Lung (tissue), 12 donors: Measurements from ENCODE around the gene IFIT3. TPM values are rescaled to one million over a fixed set of nuclear protein-coding genes. Genes with fewer than 3 reads are reported as not detected.
"Not testable (repeated sequence)": the region's sequence is repeated elsewhere in the genome, so short reads cannot be mapped to it uniquely, and the experiment has no call there.

Source experiments
- ATAC-seq: fragments of 200-7000 bp; cut with Tn5 transposase; one replicate; pipeline ENCODE4 v1.9.1; 2020; ENCODE audit warnings: moderate number of reproducible peaks; ENCODE audit not compliant: insufficient read depth, low FRiP score
- DNase-seq, 3 donors: peaks; one replicate each; pipeline ENCODE4 v3.0.0-alpha.2; 2013 to 2017
- H3K27ac ChIP-seq, 2 donors: one replicate each; pipeline ENCODE4 v1.5.1; 2013; ENCODE audit warnings: mild to moderate bottlenecking in 2 of 2, moderate library complexity in 2 of 2, control low read depth in 1 of 2, inconsistent platforms in 1 of 2, low read depth in 1 of 2, low read length in 1 of 2
- H3K27me3 ChIP-seq, 3 donors: one replicate each; pipeline ENCODE4 v1.5.1; 2013; ENCODE audit warnings: low read length in 2 of 3; ENCODE audit not compliant: control insufficient read depth in 3 of 3, insufficient read depth in 3 of 3
- H3K36me3 ChIP-seq, 4 donors: one replicate each; pipeline ENCODE4 v1.5.1; 2013; ENCODE audit warnings: low read length in 4 of 4, mild to moderate bottlenecking in 1 of 4, moderate library complexity in 1 of 4; ENCODE audit not compliant: control insufficient read depth in 4 of 4, insufficient read depth in 4 of 4
- H3K4me1 ChIP-seq, 5 donors: one replicate each; pipeline ENCODE4 v1.5.1; 2013; ENCODE audit warnings: low read length in 5 of 5, mild to moderate bottlenecking in 2 of 5, moderate library complexity in 1 of 5; ENCODE audit not compliant: control insufficient read depth in 5 of 5, insufficient read depth in 5 of 5
- H3K4me3 ChIP-seq: one replicate; pipeline ENCODE4 v1.5.1; 2013; ENCODE audit warnings: mild to moderate bottlenecking, control low read depth, moderate library complexity
- H3K9ac ChIP-seq, 2 donors: one replicate each; pipeline ENCODE4 v1.5.1; 2013; ENCODE audit warnings: low read length in 2 of 2, control low read depth in 1 of 2; ENCODE audit not compliant: insufficient read depth in 1 of 2
- H3K9me3 ChIP-seq, 4 donors: one replicate each; pipeline ENCODE4 v1.5.1; 2013; ENCODE audit warnings: low read length in 3 of 4, mild to moderate bottlenecking in 1 of 4, moderate library complexity in 1 of 4; ENCODE audit not compliant: control insufficient read depth in 4 of 4, insufficient read depth in 3 of 4
- WGBS, 2 donors: extraction: QIAGEN DNeasy Blood & Tissue Kit; methylation state at CpG; one replicate each; pipeline ENCODE4 v1.1.7; 2013; 5-methylcytosine and 5-hydroxymethylcytosine counted together
- polyA plus RNA-seq, 2 donors: library from polyadenylated mRNA; stranded (reverse); fragments of 200-250 nt; gene quantifications; one replicate each; pipeline ENCODE4 v1.2.1, GENCODE V29; 2013
- total RNA-seq, 2 donors: library from RNA; depleted of rRNA in 1 of 2; stranded (reverse); fragments of >200 nt in 1 of 2; gene quantifications; one replicate each; pipeline ENCODE4 v1.2.1, GENCODE V29; 2014 to 2021
- TF ChIP-seq, protein P1 (sequence below): IDR thresholded peaks from 2 replicates; pipeline ENCODE4 v1.5.1; 2012; ENCODE audit warnings: mild to moderate bottlenecking; ENCODE audit errors: control extremely low read depth, extremely low read depth
- donor health status: control.
- donor health status: control.
- donor health status: Bipolar disorder and iron deficiency.
- donor health status: healthy.
- donor health status: DM: yes; HTN: yes; CAD: no.

The IFIT3 gene
- total and polyA plus RNA-seq, 4 donors = 12.6 to 47.7 (median 22.3) TPM

DNA sequence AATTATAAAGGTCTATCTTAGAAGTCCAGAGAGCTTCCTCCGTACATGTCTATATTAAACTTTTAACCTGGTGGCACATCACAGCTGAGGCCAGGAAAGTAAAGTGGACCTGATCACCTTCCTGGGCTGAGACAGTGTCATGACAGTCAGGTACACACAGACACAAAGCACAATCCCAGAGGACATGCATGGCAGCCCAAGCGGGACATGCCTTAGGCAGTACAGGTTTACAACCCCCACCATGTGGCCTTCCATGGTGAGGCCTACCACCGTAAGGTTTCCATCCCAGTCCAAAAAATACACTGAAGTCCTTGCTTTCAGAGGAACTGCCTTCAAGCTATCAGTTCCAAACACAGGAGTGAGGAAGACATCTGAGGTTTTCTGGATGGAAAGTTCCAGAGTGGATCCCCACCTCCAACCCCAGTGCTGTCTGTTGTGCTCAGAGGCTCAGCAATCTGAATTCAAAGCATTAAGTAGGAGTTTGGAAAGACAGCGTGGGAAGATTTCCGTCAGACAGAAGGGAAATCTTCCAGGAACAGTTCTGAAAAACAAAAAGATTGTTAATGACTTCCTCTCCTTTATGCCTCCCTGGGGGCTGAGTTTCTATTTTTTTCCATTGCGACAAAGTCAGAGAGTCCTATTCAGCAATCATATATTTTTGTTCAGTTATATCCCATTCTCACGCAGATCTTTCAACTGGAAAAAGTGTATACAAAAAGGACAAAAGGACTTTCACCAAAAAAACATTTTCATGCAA, 20.1 kb downstream of the IFIT3 start:
- TF ChIP-seq, protein P1, sequence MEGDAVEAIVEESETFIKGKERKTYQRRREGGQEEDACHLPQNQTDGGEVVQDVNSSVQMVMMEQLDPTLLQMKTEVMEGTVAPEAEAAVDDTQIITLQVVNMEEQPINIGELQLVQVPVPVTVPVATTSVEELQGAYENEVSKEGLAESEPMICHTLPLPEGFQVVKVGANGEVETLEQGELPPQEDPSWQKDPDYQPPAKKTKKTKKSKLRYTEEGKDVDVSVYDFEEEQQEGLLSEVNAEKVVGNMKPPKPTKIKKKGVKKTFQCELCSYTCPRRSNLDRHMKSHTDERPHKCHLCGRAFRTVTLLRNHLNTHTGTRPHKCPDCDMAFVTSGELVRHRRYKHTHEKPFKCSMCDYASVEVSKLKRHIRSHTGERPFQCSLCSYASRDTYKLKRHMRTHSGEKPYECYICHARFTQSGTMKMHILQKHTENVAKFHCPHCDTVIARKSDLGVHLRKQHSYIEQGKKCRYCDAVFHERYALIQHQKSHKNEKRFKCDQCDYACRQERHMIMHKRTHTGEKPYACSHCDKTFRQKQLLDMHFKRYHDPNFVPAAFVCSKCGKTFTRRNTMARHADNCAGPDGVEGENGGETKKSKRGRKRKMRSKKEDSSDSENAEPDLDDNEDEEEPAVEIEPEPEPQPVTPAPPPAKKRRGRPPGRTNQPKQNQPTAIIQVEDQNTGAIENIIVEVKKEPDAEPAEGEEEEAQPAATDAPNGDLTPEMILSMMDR = no peak
- Histone ChIP-seq H3K36me3 (no peaks in the 10 kb centered on the region), H3K9me3 (no peaks in the 10 kb centered on the region), H3K27ac (peak overlapping the region; percentile 23 to 52), H3K4me1 (peaks cover 8 to 55% (median 32%) of the 10 kb centered on the region in 5 donors), H3K4me3 (no peak overlapping the region), H3K27me3 (no peaks in the 10 kb centered on the region), H3K9ac (peak overlapping the region in 1 of 2 donors; percentile 3)
- DNase-seq (peak in 1 of 3 donors; percentile 67), ATAC-seq (no peak)
- 67 to 74% methylated on average over 7 of the region's 7 CpGs for WGBS, 2 donors

DNA sequence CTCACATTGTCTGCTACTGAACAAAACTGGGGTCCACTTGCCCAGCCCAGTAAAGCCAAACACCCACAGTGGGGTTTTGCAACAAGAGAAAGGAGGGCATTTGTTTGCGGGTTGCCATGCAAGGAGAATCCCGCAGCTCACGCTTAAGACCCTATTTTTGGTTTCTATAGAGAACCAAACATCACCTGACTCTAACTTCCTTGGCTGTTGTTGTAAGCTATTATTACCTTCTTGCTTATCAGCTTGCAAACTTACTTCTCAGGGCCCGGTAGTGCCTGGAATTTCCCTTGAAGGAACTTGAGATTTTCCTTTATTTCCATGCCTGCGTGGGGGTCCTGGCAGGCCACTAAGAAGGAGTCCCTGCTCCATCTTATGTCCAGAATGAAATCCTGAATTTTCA, 20.7 kb downstream of the IFIT3 start:
- DNase-seq = no peak
- no peaks in the 10 kb centered on the region for H3K36me3 ChIP-seq
- no peak overlapping the region for H3K9ac ChIP-seq
- 58% methylated on average over 5 of the region's 5 CpGs for WGBS, 2 donors
- no peaks in the 10 kb centered on the region for H3K27me3 ChIP-seq
- no peak for ATAC-seq
- no peaks in the 10 kb centered on the region for H3K9me3 ChIP-seq
- TF ChIP-seq, protein P1 = no peak
- no peak overlapping the region for H3K4me3 ChIP-seq
- peaks cover 7 to 55% (median 32%) of the 10 kb centered on the region in 5 donors for H3K4me1 ChIP-seq
- peak overlapping the region in 1 of 2 donors; percentile 23 for H3K27ac ChIP-seq

DNA sequence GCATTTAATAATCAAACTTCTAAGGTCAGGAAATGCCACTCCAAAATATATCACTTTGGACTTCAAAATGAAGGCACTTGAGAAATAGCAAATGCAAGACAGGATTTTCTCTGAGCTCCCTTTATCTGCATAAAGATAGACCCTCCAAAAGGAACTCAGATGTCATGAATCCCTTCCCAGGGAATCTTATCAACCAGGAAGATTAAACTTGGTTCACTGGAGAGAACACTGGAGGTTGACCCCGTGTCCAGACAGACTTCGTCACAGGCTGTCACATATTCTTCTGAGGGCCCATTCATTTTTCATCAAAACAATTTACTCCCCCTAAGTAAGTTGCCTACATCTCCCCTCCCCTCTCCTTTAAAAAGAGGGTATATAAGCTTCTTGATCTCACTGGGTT, 21.2 kb downstream of the IFIT3 start:
- ATAC-seq = no peak
- no peaks in the 10 kb centered on the region for H3K27me3 ChIP-seq
- H3K36me3 ChIP-seq = peaks cover 0 to 2% (median 0%) of the 10 kb centered on the region in 4 donors
- no peaks in the 10 kb centered on the region for H3K9me3 ChIP-seq
- peaks cover 6 to 55% (median 32%) of the 10 kb centered on the region in 5 donors for H3K4me1 ChIP-seq
- WGBS, 2 donors = 84 to 89% methylated on average over 2 of the region's 2 CpGs
- H3K9ac ChIP-seq = no peak overlapping the region
- H3K4me3 ChIP-seq = no peak overlapping the region
- TF ChIP-seq, protein P1 = no peak
- H3K27ac ChIP-seq = no peak overlapping the region
- no peak for DNase-seq

DNA sequence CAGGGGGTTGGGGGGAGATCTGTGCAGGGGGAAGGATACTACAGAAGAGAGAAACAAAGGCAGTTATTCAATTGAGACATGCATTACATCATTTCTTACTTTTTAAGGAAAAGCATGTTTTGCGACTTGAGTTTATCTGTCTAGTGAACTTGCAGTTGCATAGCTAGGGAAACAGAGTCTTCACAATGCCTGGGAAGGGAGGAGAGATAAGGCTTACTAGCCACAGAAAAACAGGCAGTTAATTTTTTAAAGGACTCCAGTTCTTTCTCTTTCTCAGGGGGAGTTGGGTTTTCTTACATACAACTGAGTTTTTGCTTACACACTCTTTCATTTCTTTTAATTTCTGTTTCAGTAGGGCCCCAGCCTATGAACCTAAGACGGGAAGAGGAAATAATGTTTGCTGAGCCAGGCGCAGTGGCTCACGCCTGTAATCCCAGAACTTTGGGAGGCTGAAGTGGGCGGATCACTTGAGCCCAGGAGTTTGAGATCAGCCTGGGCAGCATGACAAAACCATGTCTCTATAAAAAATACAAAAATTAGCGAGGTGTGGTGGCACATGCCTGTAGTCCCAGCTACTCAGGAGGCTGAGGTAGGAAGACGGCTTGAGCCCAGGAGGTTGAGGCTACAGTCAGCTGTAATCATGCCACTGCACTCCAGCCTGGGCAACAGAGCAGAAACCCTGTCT, 23.0 kb downstream of the IFIT3 start:
- 18 to 33% methylated on average over 7 of the region's 7 CpGs for WGBS, 2 donors
- not testable (repeated sequence) for H3K27me3 ChIP-seq, H3K9me3 ChIP-seq, H3K36me3 ChIP-seq, H3K4me3 ChIP-seq
- peak in 1 of 3 donors; percentile 47 for DNase-seq
- Histone ChIP-seq H3K27ac (peak overlapping the region; percentile 69 to 91), H3K4me1 (peaks cover 8 to 60% (median 32%) of the 10 kb centered on the region in 5 donors), H3K9ac (peak overlapping the region; percentile 31 to 96)
- peak; percentile 27 for ATAC-seq
